GM23338 (cell line): Measurements from ENCODE around the gene NKAIN2. TPM values are rescaled to one million over a fixed set of nuclear protein-coding genes. Genes with fewer than 3 reads are reported as not detected.

Experiments
- ATAC-seq: fragments of 200-7000 bp; cut with Tn5 transposase; 3 replicates; pipeline ENCODE4 v1.9.1; 2020
- DNase-seq: peaks from one replicate; pipeline ENCODE4 v3.0.0-alpha.2; 2015; ENCODE audit warnings: low spot score
- H2AFZ ChIP-seq: fragments of 200-600 bp; sonication (generic); 2 replicates; pipeline ENCODE4 v1.8.0; 2016; ENCODE audit warnings: antibody characterized with exemption, mild to moderate bottlenecking, moderate library complexity
- H3F3A ChIP-seq: fragments of 200-600 bp; sonication (generic); replicated peaks from 2 replicates; pipeline ENCODE4 v1.8.0; 2017; ENCODE audit warnings: antibody characterized with exemption, mixed run types, low read depth
- H3K27ac ChIP-seq: fragments of 200-600 bp; sonication (generic); 2 replicates; pipeline ENCODE4 v1.6.1; 2016; ENCODE audit warnings: low read depth
- H3K27me3 ChIP-seq: fragments of 200-600 bp; sonication (generic); 2 replicates; pipeline ENCODE4 v1.8.0; 2016; ENCODE audit warnings: mild to moderate bottlenecking, mixed run types, moderate library complexity; ENCODE audit not compliant: insufficient read depth
- H3K36me3 ChIP-seq: fragments of 200-600 bp; sonication (generic); 2 replicates; pipeline ENCODE4 v1.8.0; 2016; ENCODE audit warnings: mild to moderate bottlenecking; ENCODE audit not compliant: insufficient read depth
- H3K4me1 ChIP-seq: fragments of 200-600 bp; sonication (generic); 2 replicates; pipeline ENCODE4 v1.8.0; 2016; ENCODE audit warnings: mild to moderate bottlenecking, moderate library complexity; ENCODE audit not compliant: insufficient read depth
- H3K4me2 ChIP-seq: fragments of 200-600 bp; sonication (generic); 2 replicates; pipeline ENCODE4 v1.7.1; 2017; ENCODE audit warnings: mixed run types
- H3K4me3 ChIP-seq: fragments of 200-600 bp; sonication (generic); 2 replicates; pipeline ENCODE4 v1.6.1; 2016; ENCODE audit warnings: mixed run types
- H3K79me2 ChIP-seq: fragments of 200-600 bp; sonication (generic); replicated peaks from 2 replicates; pipeline ENCODE4 v1.8.0; 2017; ENCODE audit warnings: mild to moderate bottlenecking; ENCODE audit not compliant: insufficient read depth
- H3K9me2 ChIP-seq: fragments of 200-600 bp; sonication (generic); 2 replicates; pipeline ENCODE4 v1.8.0; 2017; ENCODE audit not compliant: insufficient read depth
- H4K20me1 ChIP-seq: fragments of 200-600 bp; sonication (generic); replicated peaks from 2 replicates; pipeline ENCODE4 v1.8.0; 2017; ENCODE audit warnings: mild to moderate bottlenecking; ENCODE audit not compliant: insufficient read depth
- H3K27ac Mint-ChIP-seq: 2 replicates; pipeline ENCODE4 v1.8.0; 2020; ENCODE audit warnings: inconsistent platforms, mild to moderate bottlenecking, moderate library complexity, mixed read lengths
- H3K27me3 Mint-ChIP-seq: 3 replicates; pipeline ENCODE4 v1.8.0; 2022; ENCODE audit warnings: low read depth, mild to moderate bottlenecking, moderate library complexity, mixed read lengths, inconsistent platforms; ENCODE audit not compliant: insufficient read depth, poor library complexity
- H3K36me3 Mint-ChIP-seq: 3 replicates; pipeline ENCODE4 v1.8.0; 2021; ENCODE audit warnings: low read depth, mild to moderate bottlenecking, inconsistent platforms, moderate library complexity, mixed read lengths
- H3K4me1 Mint-ChIP-seq: 3 replicates; pipeline ENCODE4 v1.8.0; 2020; ENCODE audit warnings: mild to moderate bottlenecking, inconsistent platforms, mixed read lengths
- H3K4me3 Mint-ChIP-seq: 3 replicates; pipeline ENCODE4 v1.8.0; 2021; ENCODE audit warnings: moderate library complexity, mild to moderate bottlenecking, inconsistent platforms, mixed read lengths
- H3K9me3 Mint-ChIP-seq: 3 replicates; pipeline ENCODE4 v1.8.0; 2020; ENCODE audit warnings: moderate library complexity, mild to moderate bottlenecking, inconsistent platforms, mixed read lengths
- CREB1 ChIP-seq: fragments of 250-450 bp; sonication (Bioruptor Pico); IDR thresholded peaks from 2 replicates; pipeline ENCODE4 v1.5.0; 2020; ENCODE audit warnings: low read depth, mild to moderate bottlenecking, moderate library complexity
- ETS1 ChIP-seq: IDR thresholded peaks from 2 replicates; pipeline ENCODE4 v1.6.1; 2016; ENCODE audit warnings: antibody characterized with exemption
- EZH2 ChIP-seq: fragments of 200-600 bp; sonication (generic); IDR thresholded peaks from one replicate; pipeline ENCODE4 v1.8.0; 2017; ENCODE audit warnings: antibody characterized with exemption, mild to moderate bottlenecking, low read depth; ENCODE audit not compliant: unreplicated experiment
- EZH2phosphoT487 ChIP-seq: fragments of 200-600 bp; sonication (generic); IDR thresholded peaks from one replicate; pipeline ENCODE4 v1.8.1; 2018; ENCODE audit warnings: antibody characterized with exemption; ENCODE audit not compliant: unreplicated experiment
- JUNB ChIP-seq: IDR thresholded peaks from one replicate; pipeline ENCODE4 v1.6.1; 2016; ENCODE audit warnings: antibody characterized with exemption; ENCODE audit not compliant: unreplicated experiment
- NANOG ChIP-seq: IDR thresholded peaks from 2 replicates; pipeline ENCODE4 v1.6.1; 2016; ENCODE audit warnings: antibody characterized with exemption, borderline replicate concordance
- STAT1 ChIP-seq: IDR thresholded peaks from one replicate; pipeline ENCODE4 v1.6.1; 2016; ENCODE audit warnings: antibody characterized with exemption; ENCODE audit not compliant: unreplicated experiment
- ZNF114 ChIP-seq: fragments of 250-450 bp; sonication (Bioruptor Pico); IDR thresholded peaks from 2 replicates; pipeline ENCODE4 v1.5.0; 2020; ENCODE audit warnings: mild to moderate bottlenecking, moderate library complexity
- ZNF331 ChIP-seq: fragments of 250-450 bp; sonication (Bioruptor Pico); IDR thresholded peaks from 2 replicates; pipeline ENCODE4 v1.5.0; 2020; ENCODE audit warnings: low read depth, mild to moderate bottlenecking, moderate library complexity
- ZNF462 ChIP-seq: fragments of 250-450 bp; sonication (Bioruptor Pico); IDR thresholded peaks from 2 replicates; pipeline ENCODE4 v1.5.0; 2020; ENCODE audit warnings: mild to moderate bottlenecking, moderate library complexity
- polyA plus RNA-seq: library from polyadenylated mRNA; unstranded; fragments of >200 nt; fragmentation: Nextera tagmentation; extraction: Ambion mirVana; gene quantifications from 2 replicates; pipeline ENCODE4 v1.2.1, GENCODE V29; 2016
- total RNA-seq: library from RNA; depleted of rRNA; stranded (reverse); fragments of >200 nt; shearing (Covaris generic); gene quantifications from 2 replicates; pipeline ENCODE4 v1.2.3, GENCODE V29; 2014
- TF ChIP-seq, protein P1 (sequence below): IDR thresholded peaks from one replicate; pipeline ENCODE4 v1.6.1; 2018; ENCODE audit warnings: antibody characterized with exemption; ENCODE audit not compliant: unreplicated experiment

NKAIN2 gene
- total and polyA plus RNA-seq, 2 experiments from 2014 or later, result 0.39 to 1.1 TPM

- no peak overlapping the region for H3K27ac Mint-ChIP-seq
- H3K27ac ChIP-seq, result no peak overlapping the region
- H3K4me1 Mint-ChIP-seq, result no peaks in the 10 kb centered on the region; the same call in 1 of the 3 replicates
- H3K4me1 ChIP-seq, result no peaks in the 10 kb centered on the region
- no peaks in the 10 kb centered on the region for H3K9me2 ChIP-seq
- H3K79me2 ChIP-seq, result no peaks in the 10 kb centered on the region
- H3K4me3 Mint-ChIP-seq, result no peak overlapping the region
- no peaks in the 10 kb centered on the region for H3K9me3 Mint-ChIP-seq
- no peak overlapping the region for H3K4me3 ChIP-seq
- H3K27me3 ChIP-seq, result no peaks in the 10 kb centered on the region
- H3K27me3 Mint-ChIP-seq, result no peaks in the 10 kb centered on the region
- ATAC-seq, result no peak
- H3K36me3 Mint-ChIP-seq, result no peaks in the 10 kb centered on the region
- TF ChIP-seq CREB1 (CRISPR knock-in tag), result no peak
- TF ChIP-seq NANOG, result no peak
- no peak for TF ChIP-seq ZNF114 (CRISPR knock-in tag)
- TF ChIP-seq STAT1, result no peak
- TF ChIP-seq EZH2, result no peak
- no peak for TF ChIP-seq JUNB
- TF ChIP-seq ZNF331 (CRISPR knock-in tag), result no peak
- TF ChIP-seq, protein P1, sequence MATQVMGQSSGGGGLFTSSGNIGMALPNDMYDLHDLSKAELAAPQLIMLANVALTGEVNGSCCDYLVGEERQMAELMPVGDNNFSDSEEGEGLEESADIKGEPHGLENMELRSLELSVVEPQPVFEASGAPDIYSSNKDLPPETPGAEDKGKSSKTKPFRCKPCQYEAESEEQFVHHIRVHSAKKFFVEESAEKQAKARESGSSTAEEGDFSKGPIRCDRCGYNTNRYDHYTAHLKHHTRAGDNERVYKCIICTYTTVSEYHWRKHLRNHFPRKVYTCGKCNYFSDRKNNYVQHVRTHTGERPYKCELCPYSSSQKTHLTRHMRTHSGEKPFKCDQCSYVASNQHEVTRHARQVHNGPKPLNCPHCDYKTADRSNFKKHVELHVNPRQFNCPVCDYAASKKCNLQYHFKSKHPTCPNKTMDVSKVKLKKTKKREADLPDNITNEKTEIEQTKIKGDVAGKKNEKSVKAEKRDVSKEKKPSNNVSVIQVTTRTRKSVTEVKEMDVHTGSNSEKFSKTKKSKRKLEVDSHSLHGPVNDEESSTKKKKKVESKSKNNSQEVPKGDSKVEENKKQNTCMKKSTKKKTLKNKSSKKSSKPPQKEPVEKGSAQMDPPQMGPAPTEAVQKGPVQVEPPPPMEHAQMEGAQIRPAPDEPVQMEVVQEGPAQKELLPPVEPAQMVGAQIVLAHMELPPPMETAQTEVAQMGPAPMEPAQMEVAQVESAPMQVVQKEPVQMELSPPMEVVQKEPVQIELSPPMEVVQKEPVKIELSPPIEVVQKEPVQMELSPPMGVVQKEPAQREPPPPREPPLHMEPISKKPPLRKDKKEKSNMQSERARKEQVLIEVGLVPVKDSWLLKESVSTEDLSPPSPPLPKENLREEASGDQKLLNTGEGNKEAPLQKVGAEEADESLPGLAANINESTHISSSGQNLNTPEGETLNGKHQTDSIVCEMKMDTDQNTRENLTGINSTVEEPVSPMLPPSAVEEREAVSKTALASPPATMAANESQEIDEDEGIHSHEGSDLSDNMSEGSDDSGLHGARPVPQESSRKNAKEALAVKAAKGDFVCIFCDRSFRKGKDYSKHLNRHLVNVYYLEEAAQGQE, result no peak
- no peak for TF ChIP-seq EZH2phosphoT487
- no peak for TF ChIP-seq ETS1
- no peak for DNase-seq
- no peaks in the 10 kb centered on the region for H3F3A ChIP-seq
- no peak overlapping the region for H3K4me2 ChIP-seq
- no peak overlapping the region for H2AFZ ChIP-seq
- no peaks in the 10 kb centered on the region for H3K36me3 ChIP-seq
- no peaks in the 10 kb centered on the region for H4K20me1 ChIP-seq
These were observed 253.0 kb downstream of the NKAIN2 start for GRCh38 chr6:124056407-124057334.

- Histone ChIP-seq H3K9me2 (no peaks in the 10 kb centered on the region), H3K27ac (no peak overlapping the region), H2AFZ (no peak overlapping the region), H3F3A (no peaks in the 10 kb centered on the region), H4K20me1 (no peaks in the 10 kb centered on the region), H3K4me3 (no peak overlapping the region), H3K79me2 (no peaks in the 10 kb centered on the region), H3K4me2 (no peak overlapping the region), H3K4me1 (no peaks in the 10 kb centered on the region), H3K36me3 (no peaks in the 10 kb centered on the region), H3K27me3 (no peaks in the 10 kb centered on the region)
- H3K4me1 Mint-ChIP-seq, result no peaks in the 10 kb centered on the region; the same call in 1 of the 3 replicates
- H3K4me3 Mint-ChIP-seq, result no peak overlapping the region
- no peak for ATAC-seq
- no peak overlapping the region for H3K27ac Mint-ChIP-seq
- H3K9me3 Mint-ChIP-seq, result no peaks in the 10 kb centered on the region
- no peak for DNase-seq
- H3K27me3 Mint-ChIP-seq, result no peaks in the 10 kb centered on the region
- H3K36me3 Mint-ChIP-seq, result no peaks in the 10 kb centered on the region
- TF ChIP-seq STAT1 (no peak), JUNB (no peak), ZNF462 (CRISPR knock-in tag) (no peak)
These were observed 253.8 kb downstream of the NKAIN2 start for GRCh38 chr6:124057461-124057860.
